HG03060 (cell line): ENCODE results near the gene TMEM266.

Source experiments
- ATAC-seq: cut with Tn5 transposase; IDR thresholded peaks from one replicate; pipeline ENCODE4 v1.9.1; 2021; ENCODE audit warnings: low read depth, moderate number of reproducible peaks; ENCODE audit not compliant: unreplicated experiment

The TMEM266 gene

DNA sequence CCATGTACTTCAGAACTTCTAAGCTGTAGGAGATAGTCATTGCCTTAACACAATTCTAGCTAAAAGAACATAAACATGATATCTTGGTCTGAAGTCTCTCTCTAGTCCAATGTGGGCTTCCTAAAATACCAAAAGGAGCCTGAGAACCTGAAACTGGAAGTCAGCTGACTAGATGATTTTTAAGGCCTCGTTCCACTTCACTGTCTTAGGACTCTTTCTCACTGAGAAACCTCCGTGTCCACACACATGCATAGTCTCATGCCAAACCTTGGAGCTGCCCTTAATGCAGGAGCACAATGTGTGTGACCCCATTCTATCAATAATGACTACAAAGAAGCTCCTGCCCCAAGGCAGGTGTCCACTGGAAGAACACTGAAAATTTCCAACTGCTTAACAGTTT, 163.7 kb downstream of the TMEM266 start:
- no peak for ATAC-seq

DNA sequence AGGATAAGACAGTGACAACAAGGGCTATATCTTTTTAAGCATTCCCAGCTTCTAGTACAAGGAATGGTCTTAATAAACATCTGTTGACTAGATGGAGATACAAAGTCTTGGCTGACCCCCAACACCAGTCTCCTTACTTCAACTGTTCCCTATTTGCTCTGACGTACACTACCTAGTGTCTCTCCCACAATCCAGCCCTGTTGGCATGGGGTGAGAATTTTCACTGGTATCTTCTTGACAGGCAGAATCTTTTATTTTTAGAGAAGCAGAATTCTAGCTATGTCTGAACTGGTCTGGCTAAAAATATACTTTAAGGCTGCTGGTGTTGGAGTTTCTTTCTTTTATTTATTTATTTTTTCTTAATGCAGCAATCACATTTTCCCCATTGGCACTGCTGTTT, 169.5 kb downstream of the TMEM266 start:
- no peak for ATAC-seq

DNA sequence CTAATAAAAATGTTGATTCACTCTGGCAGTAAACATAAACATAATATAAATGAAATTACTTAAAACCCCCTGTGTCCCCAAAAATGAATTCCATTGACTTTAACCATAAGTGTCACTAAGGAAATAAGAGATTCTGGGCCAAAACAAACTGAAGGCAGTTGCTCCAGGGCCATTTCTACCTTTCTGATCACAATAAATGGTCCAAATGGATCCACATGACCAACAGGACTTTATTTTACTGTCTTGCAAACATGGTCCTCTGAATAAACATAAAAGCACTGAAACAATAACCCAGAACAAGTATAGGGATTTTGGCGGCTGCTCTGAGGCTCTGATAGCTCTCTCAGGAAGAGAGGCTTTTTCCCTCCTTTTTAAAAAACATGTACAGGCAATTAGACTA, 174.1 kb downstream of the TMEM266 start:
- no peak for ATAC-seq

DNA sequence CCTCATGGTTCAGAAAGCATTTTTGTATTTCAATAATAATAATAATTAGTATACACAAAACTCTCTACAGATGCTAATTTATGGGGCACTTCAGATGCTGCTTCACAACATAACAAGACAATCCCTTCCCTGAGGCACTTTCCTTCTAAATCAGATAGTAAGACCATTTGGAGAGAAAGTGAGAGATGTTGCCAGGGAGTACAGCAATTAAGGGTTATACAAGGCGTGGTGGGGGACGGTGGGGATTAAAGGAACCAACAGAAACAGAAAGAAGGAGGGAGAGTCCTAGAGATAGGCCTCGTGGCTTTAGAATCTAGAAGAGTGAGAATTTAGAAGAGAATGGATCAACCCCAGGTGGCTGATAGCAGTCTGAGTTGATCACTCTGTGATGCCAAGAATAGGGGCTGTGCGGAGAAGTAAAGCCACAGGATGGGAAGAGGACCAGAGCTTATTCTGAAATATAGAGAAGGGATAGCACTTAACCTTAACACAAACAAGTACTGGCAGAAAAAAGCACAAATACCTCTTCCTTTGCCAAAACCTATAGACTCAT, 174.6 kb downstream of the TMEM266 start:
- ATAC-seq, result no peak

DNA sequence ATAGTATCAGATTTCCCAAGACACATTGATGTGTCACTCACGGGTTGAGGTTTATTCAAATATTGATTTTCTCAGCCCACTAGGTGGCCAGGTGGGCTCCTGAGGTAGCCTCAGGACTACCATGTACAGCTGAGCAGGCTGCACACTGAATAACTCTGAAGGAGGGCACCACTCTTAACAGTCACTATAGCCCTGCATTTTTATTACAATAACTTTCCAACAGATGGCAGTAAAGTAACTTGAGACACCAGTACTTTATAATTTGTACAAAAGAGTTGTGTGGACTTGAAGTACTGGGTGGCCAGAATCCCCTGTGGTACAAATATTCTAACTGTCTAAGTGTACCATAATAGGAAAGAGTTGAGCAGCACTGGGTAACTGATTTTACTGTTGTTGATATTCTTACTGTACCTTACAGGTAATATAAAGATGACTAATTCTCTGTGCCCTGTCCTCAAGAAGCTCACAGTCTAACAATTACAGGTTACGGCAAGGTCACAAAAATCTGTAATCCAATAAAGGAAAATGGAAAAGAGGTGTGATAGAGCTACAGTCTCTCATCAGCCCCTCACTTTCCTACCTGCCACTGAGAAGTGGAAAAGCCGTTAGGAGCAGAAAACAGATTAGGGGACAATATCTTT, 175.5 kb downstream of the TMEM266 start:
- no peak for ATAC-seq

DNA sequence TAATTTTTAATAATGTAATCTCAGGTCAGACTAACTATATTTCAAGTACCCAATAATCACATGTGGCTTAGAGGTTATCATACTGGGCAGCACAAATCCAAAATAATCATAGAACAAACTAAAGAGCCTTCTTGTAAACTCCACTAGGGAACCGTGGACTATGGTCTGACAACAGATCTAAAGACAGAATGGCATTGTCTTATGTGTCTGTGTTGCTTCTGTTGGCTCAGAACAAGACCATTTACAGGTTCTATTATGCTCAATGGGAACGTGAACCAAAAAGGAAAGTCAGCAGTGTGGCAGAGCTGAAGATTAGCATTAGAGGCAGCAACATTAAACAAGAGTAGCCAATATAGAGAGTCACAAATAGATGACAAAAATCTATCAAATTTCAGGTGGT, 176.6 kb downstream of the TMEM266 start:
- ATAC-seq, result no peak

DNA sequence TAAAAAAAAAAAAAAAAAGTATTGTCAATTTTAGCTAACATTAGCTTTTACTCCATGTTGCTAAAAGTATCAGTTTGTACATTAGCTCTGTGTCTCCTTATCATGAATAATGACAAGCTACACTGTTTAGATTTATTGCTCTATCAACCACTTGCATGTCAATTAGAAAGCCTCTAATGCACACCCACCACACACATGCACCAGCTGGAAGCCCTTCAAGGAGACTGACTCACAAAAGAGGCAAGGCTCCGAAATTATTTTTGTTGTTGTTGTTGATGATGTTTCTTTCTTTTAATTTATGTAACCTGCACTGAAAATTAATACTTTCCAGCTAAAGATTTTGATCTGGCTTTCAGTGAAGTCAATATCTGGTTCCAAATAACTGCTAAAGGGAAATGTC, 180.0 kb downstream of the TMEM266 start:
- no peak for ATAC-seq

DNA sequence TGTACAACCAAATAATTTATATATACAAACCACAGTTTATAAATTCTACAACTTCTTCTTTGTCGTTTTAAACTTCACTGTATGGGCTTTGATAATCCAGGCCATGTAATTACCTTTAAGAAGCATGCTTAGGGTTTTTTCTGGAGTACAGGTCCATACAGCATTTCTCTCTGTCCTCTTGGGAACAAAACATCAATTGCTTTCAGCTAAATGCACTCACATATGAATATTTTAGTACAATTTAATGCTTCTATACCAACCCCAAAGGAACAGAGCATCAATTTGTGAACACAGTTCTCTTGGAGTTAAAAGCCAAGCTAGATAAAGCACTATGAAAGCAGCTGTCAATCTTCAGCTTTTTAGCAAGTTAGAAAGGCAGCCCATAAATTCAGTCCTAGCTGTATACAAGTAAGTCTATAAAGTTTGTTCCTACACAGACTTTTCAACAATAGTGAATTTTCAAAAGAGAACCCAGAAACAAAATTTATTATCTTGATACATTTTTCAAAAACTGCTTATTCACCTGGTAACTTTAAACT, 185.4 kb downstream of the TMEM266 start:
- no peak for ATAC-seq

DNA sequence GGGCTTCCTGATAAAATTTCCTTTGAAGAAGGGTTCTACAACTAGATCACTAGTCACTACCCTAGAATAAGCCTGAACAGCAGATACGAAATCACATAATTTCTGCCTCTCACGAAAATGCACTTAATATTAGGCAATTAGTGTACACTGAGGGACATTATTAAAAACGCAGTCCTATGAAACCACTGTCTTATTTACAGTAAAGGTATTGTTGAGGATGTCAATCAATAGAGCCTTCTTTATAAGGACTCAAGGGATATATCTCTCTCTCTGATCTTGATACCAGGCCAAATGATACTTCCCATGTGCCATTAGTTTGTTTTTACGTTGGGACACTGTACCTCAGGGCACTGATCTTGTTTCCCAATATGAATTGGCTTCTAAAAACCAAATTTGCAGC, 191.9 kb downstream of the TMEM266 start:
- no peak for ATAC-seq

DNA sequence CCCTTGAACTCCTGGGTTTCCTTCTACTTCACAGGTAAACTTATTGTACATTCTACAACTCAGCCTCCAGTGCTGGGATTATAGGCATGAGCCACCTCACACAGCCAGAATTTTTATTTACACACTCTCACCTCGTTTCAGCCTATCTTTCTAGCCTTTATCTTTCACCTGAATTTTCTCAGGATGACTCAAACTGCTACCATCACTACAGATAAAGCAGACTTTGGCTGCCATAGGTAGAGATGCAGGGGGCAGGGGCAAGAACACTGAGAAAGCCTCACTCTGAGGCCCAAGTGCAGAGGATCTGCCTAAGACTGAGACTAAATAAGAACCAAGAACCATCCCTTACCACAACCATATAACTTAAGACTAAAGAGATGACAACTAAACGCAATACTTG, 192.5 kb downstream of the TMEM266 start:
- no peak for ATAC-seq

DNA sequence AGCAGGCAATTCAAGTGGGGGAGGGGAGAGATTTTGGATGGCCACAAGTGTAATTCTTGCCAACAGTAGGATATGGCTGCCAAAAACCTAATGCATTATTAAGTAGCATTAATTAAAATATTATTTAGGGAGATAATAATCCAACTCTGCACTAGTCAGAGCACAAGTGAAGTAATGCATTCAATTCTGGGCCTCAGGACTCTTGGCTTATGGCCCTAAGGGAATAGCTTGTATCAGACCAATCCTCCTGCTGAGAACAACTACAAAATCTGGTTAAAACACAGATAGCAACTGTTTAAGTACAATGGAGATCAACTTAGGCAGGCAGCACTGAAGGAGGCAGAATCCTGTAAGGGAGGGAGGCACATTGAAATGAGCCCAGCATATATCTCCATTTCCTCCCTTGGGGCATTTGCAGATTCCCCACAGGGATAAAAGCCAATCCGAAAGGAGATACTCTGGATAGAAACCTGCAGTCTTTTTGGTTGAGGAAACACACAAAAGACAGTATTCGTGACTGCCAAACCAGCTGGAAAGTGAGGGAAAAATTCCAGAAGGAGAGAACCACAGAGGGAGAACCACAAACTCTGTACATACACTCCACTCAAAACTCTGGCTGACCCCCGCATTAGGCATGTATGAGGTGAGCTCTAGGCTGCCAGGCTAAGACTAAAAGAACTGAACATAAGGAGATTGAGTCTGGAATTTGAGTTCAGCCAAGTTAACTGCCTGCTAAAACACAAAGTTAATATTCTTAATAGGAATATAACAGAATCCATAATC, 194.1 kb downstream of the TMEM266 start:
- no peak for ATAC-seq
